BE2C (cell line): ENCODE data around the gene NAV3.

Experiments used
- DNase-seq: peaks from one replicate; pipeline ENCODE4 v3.0.0-alpha.2; 2020
- H3K27me3 ChIP-seq: fragments of 250-450 bp; sonication (Bioruptor Pico); 2 replicates; pipeline ENCODE4 v1.5.1; 2020; ENCODE audit warnings: mild to moderate bottlenecking
- H3K36me3 ChIP-seq: fragments of 250-450 bp; sonication (Bioruptor Pico); 2 replicates; pipeline ENCODE4 v1.5.1; 2020; ENCODE audit warnings: mild to moderate bottlenecking
- H3K4me1 ChIP-seq: fragments of 250-450 bp; sonication (Bioruptor Pico); 2 replicates; pipeline ENCODE4 v1.5.1; 2020
- H3K4me3 ChIP-seq: 2 replicates; pipeline ENCODE4 v1.5.1; 2011; ENCODE audit warnings: low read depth, low read length
- H3K9me3 ChIP-seq: fragments of 250-450 bp; sonication (Bioruptor Pico); 2 replicates; pipeline ENCODE4 v1.5.1; 2020
- CTCF ChIP-seq: IDR thresholded peaks from 2 replicates; pipeline ENCODE4 v1.5.1; 2012; ENCODE audit warnings: mild to moderate bottlenecking, low read depth, low read length

Gene NAV3

GRCh38 chr12:78028426-78028825, 197.7 kb downstream of the NAV3 start:
- H3K9me3 ChIP-seq, result no peaks in the 10 kb centered on the region
- no peak overlapping the region for H3K4me3 ChIP-seq
- no peaks in the 10 kb centered on the region for H3K36me3 ChIP-seq
- DNase-seq, result no peak
- H3K27me3 ChIP-seq, result no peaks in the 10 kb centered on the region; the same call in 1 of the 2 replicates
- TF ChIP-seq CTCF, result no peak
- H3K4me1 ChIP-seq, result no peaks in the 10 kb centered on the region

- DNase-seq, result no peak
- Histone ChIP-seq H3K27me3 (peaks cover 15% of the 10 kb centered on the region), H3K9me3 (no peaks in the 10 kb centered on the region), H3K4me3 (no peak overlapping the region), H3K36me3 (no peaks in the 10 kb centered on the region), H3K4me1 (no peaks in the 10 kb centered on the region)
- no peak for TF ChIP-seq CTCF
These were observed 203.3 kb downstream of the NAV3 start for GRCh38 chr12:78034025-78034424.

GRCh38 chr12:78035901-78036606, 205.4 kb downstream of the NAV3 start:
- no peak for DNase-seq
- Histone ChIP-seq H3K4me1 (no peaks in the 10 kb centered on the region), H3K4me3 (no peak overlapping the region), H3K27me3 (peaks cover 15% of the 10 kb centered on the region), H3K9me3 (no peaks in the 10 kb centered on the region), H3K36me3 (no peaks in the 10 kb centered on the region)
- no peak for TF ChIP-seq CTCF

GRCh38 chr12:78036874-78037273, 206.2 kb downstream of the NAV3 start:
- H3K4me1 ChIP-seq, result no peaks in the 10 kb centered on the region
- H3K4me3 ChIP-seq, result no peak overlapping the region
- peaks cover 15% of the 10 kb centered on the region for H3K27me3 ChIP-seq
- H3K9me3 ChIP-seq, result no peaks in the 10 kb centered on the region
- DNase-seq, result no peak
- no peaks in the 10 kb centered on the region for H3K36me3 ChIP-seq
- TF ChIP-seq CTCF, result no peak

GRCh38 chr12:78037707-78038106, 207.0 kb downstream of the NAV3 start:
- DNase-seq, result no peak
- no peaks in the 10 kb centered on the region for H3K36me3 ChIP-seq
- no peak for TF ChIP-seq CTCF
- no peaks in the 10 kb centered on the region for H3K4me1 ChIP-seq
- no peaks in the 10 kb centered on the region for H3K9me3 ChIP-seq
- H3K4me3 ChIP-seq, result no peak overlapping the region
- peaks cover 15% of the 10 kb centered on the region for H3K27me3 ChIP-seq

GRCh38 chr12:78038541-78038940, 207.8 kb downstream of the NAV3 start:
- Histone ChIP-seq H3K4me3 (no peak overlapping the region), H3K27me3 (peaks cover 15% of the 10 kb centered on the region), H3K9me3 (no peaks in the 10 kb centered on the region), H3K36me3 (no peaks in the 10 kb centered on the region), H3K4me1 (no peaks in the 10 kb centered on the region)
- no peak for TF ChIP-seq CTCF
- no peak for DNase-seq
